Ishikawa (cell line): ENCODE data around the gene RAC2.

Source experiments
- CEBPB ChIP-seq: IDR thresholded peaks from 2 replicates; pipeline ENCODE4 v1.6.1; 2012
- CREB1 ChIP-seq: IDR thresholded peaks from 2 replicates; pipeline ENCODE4 v1.6.1; 2012; ENCODE audit warnings: low read depth
- EGR1 ChIP-seq: IDR thresholded peaks from 2 replicates; pipeline ENCODE4 v1.6.1; 2012
- EP300 ChIP-seq: IDR thresholded peaks from 2 replicates; pipeline ENCODE4 v1.6.1; 2012; ENCODE audit warnings: borderline replicate concordance
- FOXM1 ChIP-seq: IDR thresholded peaks from 2 replicates; pipeline ENCODE4 v1.6.1; 2012; ENCODE audit warnings: low read depth, borderline replicate concordance
- NFIC ChIP-seq: IDR thresholded peaks from 2 replicates; pipeline ENCODE4 v1.6.1; 2012
- TAF1 ChIP-seq: IDR thresholded peaks from 2 replicates; pipeline ENCODE4 v1.6.1; 2012; ENCODE audit warnings: low read depth, mild to moderate bottlenecking
- TEAD4 ChIP-seq: IDR thresholded peaks from 2 replicates; pipeline ENCODE4 v1.6.1; 2012
- YY1 ChIP-seq: IDR thresholded peaks from 2 replicates; pipeline ENCODE4 v1.6.1; 2012; ENCODE audit warnings: low read depth
- TF ChIP-seq, protein P1 (sequence below): IDR thresholded peaks from 2 replicates; pipeline ENCODE4 v1.6.1; 2012; ENCODE audit warnings: low read depth, mild to moderate bottlenecking
- TF ChIP-seq, protein P2 (sequence below): IDR thresholded peaks from 2 replicates; pipeline ENCODE4 v1.6.1; 2012

- TF ChIP-seq EP300 (no peak), NFIC (no peak), TAF1 (no peak), CREB1 (no peak), EGR1 (no peak), YY1 (no peak), FOXM1 (no peak), TEAD4 (no peak), CEBPB (no peak)
- TF ChIP-seq, protein P1, sequence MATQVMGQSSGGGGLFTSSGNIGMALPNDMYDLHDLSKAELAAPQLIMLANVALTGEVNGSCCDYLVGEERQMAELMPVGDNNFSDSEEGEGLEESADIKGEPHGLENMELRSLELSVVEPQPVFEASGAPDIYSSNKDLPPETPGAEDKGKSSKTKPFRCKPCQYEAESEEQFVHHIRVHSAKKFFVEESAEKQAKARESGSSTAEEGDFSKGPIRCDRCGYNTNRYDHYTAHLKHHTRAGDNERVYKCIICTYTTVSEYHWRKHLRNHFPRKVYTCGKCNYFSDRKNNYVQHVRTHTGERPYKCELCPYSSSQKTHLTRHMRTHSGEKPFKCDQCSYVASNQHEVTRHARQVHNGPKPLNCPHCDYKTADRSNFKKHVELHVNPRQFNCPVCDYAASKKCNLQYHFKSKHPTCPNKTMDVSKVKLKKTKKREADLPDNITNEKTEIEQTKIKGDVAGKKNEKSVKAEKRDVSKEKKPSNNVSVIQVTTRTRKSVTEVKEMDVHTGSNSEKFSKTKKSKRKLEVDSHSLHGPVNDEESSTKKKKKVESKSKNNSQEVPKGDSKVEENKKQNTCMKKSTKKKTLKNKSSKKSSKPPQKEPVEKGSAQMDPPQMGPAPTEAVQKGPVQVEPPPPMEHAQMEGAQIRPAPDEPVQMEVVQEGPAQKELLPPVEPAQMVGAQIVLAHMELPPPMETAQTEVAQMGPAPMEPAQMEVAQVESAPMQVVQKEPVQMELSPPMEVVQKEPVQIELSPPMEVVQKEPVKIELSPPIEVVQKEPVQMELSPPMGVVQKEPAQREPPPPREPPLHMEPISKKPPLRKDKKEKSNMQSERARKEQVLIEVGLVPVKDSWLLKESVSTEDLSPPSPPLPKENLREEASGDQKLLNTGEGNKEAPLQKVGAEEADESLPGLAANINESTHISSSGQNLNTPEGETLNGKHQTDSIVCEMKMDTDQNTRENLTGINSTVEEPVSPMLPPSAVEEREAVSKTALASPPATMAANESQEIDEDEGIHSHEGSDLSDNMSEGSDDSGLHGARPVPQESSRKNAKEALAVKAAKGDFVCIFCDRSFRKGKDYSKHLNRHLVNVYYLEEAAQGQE: no peak
- TF ChIP-seq, protein P2, sequence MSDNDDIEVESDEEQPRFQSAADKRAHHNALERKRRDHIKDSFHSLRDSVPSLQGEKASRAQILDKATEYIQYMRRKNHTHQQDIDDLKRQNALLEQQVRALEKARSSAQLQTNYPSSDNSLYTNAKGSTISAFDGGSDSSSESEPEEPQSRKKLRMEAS: no peak
Observed at GRCh38 chr22:37284805-37285355, 40.8 kb upstream of the RAC2 start.
